Spleen (tissue), 11 donors: ENCODE data around the gene CDH3. TPM values are rescaled to one million over a fixed set of nuclear protein-coding genes. Genes with fewer than 3 reads are reported as not detected.

Experiments
- DNase-seq: peaks from one replicate; pipeline ENCODE4 v3.0.0-alpha.2; 2020
- H3K27ac ChIP-seq, 8 donors: fragments of 200-600 bp; sonication (generic) in 7 of 8; 1 replicate in 4 of 8; 2 replicates in 4 of 8; pipeline versions ENCODE4 v1.5.0 to v1.8.0; 2016 to 2021; ENCODE audit warnings: inconsistent platforms in 4 of 8, mild to moderate bottlenecking in 4 of 8, moderate library complexity in 1 of 8
- H3K27me3 ChIP-seq, 7 donors: fragments of 200-600 bp; sonication (generic) in 6 of 7; replicated peaks in 1 of 7; 1 replicate in 4 of 7; 2 replicates in 3 of 7; pipeline versions ENCODE4 v1.5.0 to v1.8.0; 2016 to 2021; ENCODE audit warnings: inconsistent platforms in 3 of 7, mild to moderate bottlenecking in 1 of 7
- H3K36me3 ChIP-seq, 6 donors: fragments of 200-600 bp; sonication (generic) in 5 of 6; 1 replicate in 4 of 6; 2 replicates in 2 of 6; pipeline versions ENCODE4 v1.5.0 to v1.8.0; 2016 to 2021; ENCODE audit warnings: inconsistent platforms in 2 of 6
- H3K4me1 ChIP-seq, 6 donors: fragments of 200-600 bp; sonication (generic) in 5 of 6; 1 replicate in 3 of 6; 2 replicates in 3 of 6; pipeline versions ENCODE4 v1.5.0 to v1.8.0; 2016 to 2021; ENCODE audit warnings: inconsistent platforms in 3 of 6
- H3K4me3 ChIP-seq, 8 donors: fragments of 200-600 bp; sonication (generic) in 7 of 8; 1 replicate in 4 of 8; 2 replicates in 4 of 8; pipeline versions ENCODE4 v1.5.0 to v1.8.0; 2016 to 2021; ENCODE audit warnings: inconsistent platforms in 4 of 8, mild to moderate bottlenecking in 4 of 8, moderate library complexity in 2 of 8
- H3K9me3 ChIP-seq, 8 donors: fragments of 200-600 bp; sonication (generic) in 7 of 8; 1 replicate in 4 of 8; 2 replicates in 4 of 8; pipeline versions ENCODE4 v1.5.0 to v1.8.0; 2016 to 2021; ENCODE audit warnings: inconsistent platforms in 4 of 8
- POLR2A ChIP-seq, 3 donors: fragments of 450-650 bp; IDR thresholded peaks; one replicate each; pipeline ENCODE4 v1.5.1; 2017; ENCODE audit warnings: antibody characterized with exemption in 3 of 3, mild to moderate bottlenecking in 1 of 3
- POLR2AphosphoS5 ChIP-seq, 3 donors: sonication (generic); formaldehyde crosslinking; IDR thresholded peaks; one replicate each; pipeline ENCODE4 v1.5.1; 2017; ENCODE audit warnings: antibody characterized with exemption in 3 of 3
- WGBS, 5 donors: extraction: QIAGEN DNeasy Blood & Tissue Kit in 3 of 5; methylation state at CpG; one replicate each; pipeline versions ENCODE4 v1.1.5 to v1.1.7; 2013 to 2018; 5-methylcytosine and 5-hydroxymethylcytosine counted together
- intact Hi-C: fragments of 100-400 bp; cut with DNase I; formaldehyde crosslinking; loops from one replicate; pipeline ENCODE4 v1.15.0; 2023; ENCODE audit warnings: low total_unique reads
- polyA plus RNA-seq, 3 donors: library from polyadenylated mRNA; stranded (reverse); fragments of 200-250 nt; gene quantifications; one replicate each; pipeline ENCODE4 v1.2.1, GENCODE V29; 2013
- total RNA-seq, 7 donors: library from RNA; depleted of rRNA in 3 of 7; stranded (reverse); fragments of >200 nt in 3 of 7; fragmentation: NEBNext Ultra II Directional in 4 of 7; extraction: Animal tissue kit (Norgen Biotek cat#: 25700) in 4 of 7; gene quantifications; one replicate each; pipeline versions ENCODE4 v1.1.0 to v1.2.1, GENCODE V29; 2016 to 2021
- TF ChIP-seq, protein P1 (sequence below), 11 experiments: fragments of 200-600 bp in 7 of 11; fragments of 450-650 bp in 4 of 11; sonication (generic) in 4 of 11; IDR thresholded peaks in 8 of 11; conservative IDR thresholded peaks in 3 of 11; 1 replicate in 7 of 11; 2 replicates in 4 of 11; pipeline versions ENCODE4 v1.4.0 to v1.8.0; 2016 to 2021; ENCODE audit warnings: antibody characterized with exemption in 11 of 11, inconsistent platforms in 4 of 11, mild to moderate bottlenecking in 1 of 11
- donor health status: healthy with polysubstance abuse.
- donor health status: DM: no; HTN: no; CAD: no; lungs with moderate emphysema.
- donor health status: DM: no; HTN: no; CAD: no.
- donor health status: Bipolar disorder and iron deficiency.
- donor health status: healthy.
- donor health status: DM: no; HTN: no; CAD: no.
- donor health status: DM: yes; HTN: yes; CAD: no.

Gene CDH3
- total and polyA plus RNA-seq, 10 donors, result 1.5 to 47.6 (median 23.0) TPM

- peak overlapping the region in 6 of 8 donors; percentile 61 to 81 (median 78) for H3K27ac ChIP-seq
- intact Hi-C loops, result no loop called here
- H3K36me3 ChIP-seq, result no peaks in the 10 kb centered on the region
- WGBS, 5 donors, result 75 to 84% (median 79%) methylated on average over 13 of the region's 13 CpGs
- H3K27me3 ChIP-seq, result peaks cover 0 to 75% (median 63%) of the 10 kb centered on the region in 7 donors
- TF ChIP-seq POLR2A (IDR thresholded peaks at IDR 0.05) (no peak), POLR2AphosphoS5 (IDR thresholded peaks at IDR 0.05) (no peak)
- TF ChIP-seq, protein P1, sequence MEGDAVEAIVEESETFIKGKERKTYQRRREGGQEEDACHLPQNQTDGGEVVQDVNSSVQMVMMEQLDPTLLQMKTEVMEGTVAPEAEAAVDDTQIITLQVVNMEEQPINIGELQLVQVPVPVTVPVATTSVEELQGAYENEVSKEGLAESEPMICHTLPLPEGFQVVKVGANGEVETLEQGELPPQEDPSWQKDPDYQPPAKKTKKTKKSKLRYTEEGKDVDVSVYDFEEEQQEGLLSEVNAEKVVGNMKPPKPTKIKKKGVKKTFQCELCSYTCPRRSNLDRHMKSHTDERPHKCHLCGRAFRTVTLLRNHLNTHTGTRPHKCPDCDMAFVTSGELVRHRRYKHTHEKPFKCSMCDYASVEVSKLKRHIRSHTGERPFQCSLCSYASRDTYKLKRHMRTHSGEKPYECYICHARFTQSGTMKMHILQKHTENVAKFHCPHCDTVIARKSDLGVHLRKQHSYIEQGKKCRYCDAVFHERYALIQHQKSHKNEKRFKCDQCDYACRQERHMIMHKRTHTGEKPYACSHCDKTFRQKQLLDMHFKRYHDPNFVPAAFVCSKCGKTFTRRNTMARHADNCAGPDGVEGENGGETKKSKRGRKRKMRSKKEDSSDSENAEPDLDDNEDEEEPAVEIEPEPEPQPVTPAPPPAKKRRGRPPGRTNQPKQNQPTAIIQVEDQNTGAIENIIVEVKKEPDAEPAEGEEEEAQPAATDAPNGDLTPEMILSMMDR (IDR thresholded peaks at IDR 0.05 in 8 of 11, conservative IDR thresholded peaks at IDR 0.05 in 3 of 11), result no peak
- no peak overlapping the region for H3K4me3 ChIP-seq
- H3K4me1 ChIP-seq, result peaks cover 4 to 38% (median 28%) of the 10 kb centered on the region in 6 donors
- H3K9me3 ChIP-seq, result no peaks in the 10 kb centered on the region
- DNase-seq, result peak; percentile 31
Measured at GRCh38 chr16:68643227-68643626, 1.9 kb upstream of the CDH3 start.

DNA sequence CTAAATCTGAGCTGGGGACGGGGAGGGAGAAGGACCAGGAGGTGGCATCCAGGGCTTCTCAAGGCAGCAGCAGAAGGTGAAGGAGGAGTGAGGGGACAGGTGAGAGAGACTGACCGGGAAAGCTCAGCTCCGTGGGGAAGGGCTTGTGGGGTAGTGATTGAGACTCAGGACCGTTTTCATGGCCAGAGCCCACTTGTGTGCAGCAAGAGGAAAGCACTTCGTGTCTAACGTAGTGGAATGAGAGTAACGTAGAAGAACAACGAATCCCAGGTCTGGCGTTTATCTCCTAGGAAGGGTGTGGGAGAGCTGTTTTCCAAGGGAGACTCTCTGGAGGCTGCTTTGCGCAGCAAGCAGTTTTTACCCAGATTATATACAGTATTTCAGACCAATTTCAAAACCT, 1.3 kb upstream of the CDH3 start:
- Histone ChIP-seq H3K4me3 (peak overlapping the region in 1 of 8 donors; percentile 68), H3K27me3 (peaks cover 0 to 81% (median 63%) of the 10 kb centered on the region in 7 donors), H3K9me3 (no peaks in the 10 kb centered on the region), H3K36me3 (no peaks in the 10 kb centered on the region), H3K4me1 (peaks cover 4 to 38% (median 28%) of the 10 kb centered on the region in 6 donors), H3K27ac (peak overlapping the region in 6 of 8 donors; percentile 61 to 81 (median 78))
- intact Hi-C loops, result no loop called here
- DNase-seq, result no peak
- WGBS, 5 donors, result 23 to 38% (median 29%) methylated on average over 10 of the region's 10 CpGs
- TF ChIP-seq, protein P1 (IDR thresholded peaks at IDR 0.05 in 8 of 11, conservative IDR thresholded peaks at IDR 0.05 in 3 of 11), result no peak
- TF ChIP-seq POLR2A (IDR thresholded peaks at IDR 0.05), result no peak
- no peak for TF ChIP-seq POLR2AphosphoS5 (IDR thresholded peaks at IDR 0.05)

DNA sequence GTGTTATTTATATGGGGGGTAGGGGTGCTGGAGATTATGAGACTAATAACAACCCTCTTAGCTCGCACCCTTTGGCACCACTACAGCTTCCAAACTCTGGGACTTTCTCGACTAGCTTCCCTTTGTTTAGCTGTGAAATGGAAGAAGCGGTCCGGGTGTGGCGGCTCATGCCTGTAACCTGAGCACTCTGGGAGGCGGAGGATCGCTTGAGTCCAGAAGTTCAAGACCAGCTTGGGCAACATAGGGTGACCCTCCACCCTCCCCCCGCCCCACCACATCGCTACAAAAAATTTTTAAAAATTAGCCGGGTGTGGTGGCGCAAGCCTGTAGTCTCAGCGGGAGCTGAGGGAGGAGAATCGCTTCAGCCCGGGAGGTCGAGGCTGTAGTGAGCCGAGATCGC, 814 bp upstream of the CDH3 start:
- peaks cover 0 to 84% (median 63%) of the 10 kb centered on the region in 7 donors for H3K27me3 ChIP-seq
- intact Hi-C loops, result no loop called here
- no peak for DNase-seq
- no peaks in the 10 kb centered on the region for H3K36me3 ChIP-seq
- WGBS, 5 donors, result 4 to 13% (median 10%) methylated on average over 17 of the region's 17 CpGs
- peak overlapping the region in 5 of 8 donors; percentile 37 to 68 (median 42) for H3K4me3 ChIP-seq
- H3K4me1 ChIP-seq, result peaks cover 4 to 38% (median 28%) of the 10 kb centered on the region in 6 donors
- H3K27ac ChIP-seq, result peak overlapping the region in 7 of 8 donors; percentile 27 to 81 (median 77)
- TF ChIP-seq POLR2A (IDR thresholded peaks at IDR 0.05) (no peak), POLR2AphosphoS5 (IDR thresholded peaks at IDR 0.05) (no peak)
- TF ChIP-seq, protein P1 (IDR thresholded peaks at IDR 0.05 in 8 of 11, conservative IDR thresholded peaks at IDR 0.05 in 3 of 11), result no peak
- H3K9me3 ChIP-seq, result no peaks in the 10 kb centered on the region

DNA sequence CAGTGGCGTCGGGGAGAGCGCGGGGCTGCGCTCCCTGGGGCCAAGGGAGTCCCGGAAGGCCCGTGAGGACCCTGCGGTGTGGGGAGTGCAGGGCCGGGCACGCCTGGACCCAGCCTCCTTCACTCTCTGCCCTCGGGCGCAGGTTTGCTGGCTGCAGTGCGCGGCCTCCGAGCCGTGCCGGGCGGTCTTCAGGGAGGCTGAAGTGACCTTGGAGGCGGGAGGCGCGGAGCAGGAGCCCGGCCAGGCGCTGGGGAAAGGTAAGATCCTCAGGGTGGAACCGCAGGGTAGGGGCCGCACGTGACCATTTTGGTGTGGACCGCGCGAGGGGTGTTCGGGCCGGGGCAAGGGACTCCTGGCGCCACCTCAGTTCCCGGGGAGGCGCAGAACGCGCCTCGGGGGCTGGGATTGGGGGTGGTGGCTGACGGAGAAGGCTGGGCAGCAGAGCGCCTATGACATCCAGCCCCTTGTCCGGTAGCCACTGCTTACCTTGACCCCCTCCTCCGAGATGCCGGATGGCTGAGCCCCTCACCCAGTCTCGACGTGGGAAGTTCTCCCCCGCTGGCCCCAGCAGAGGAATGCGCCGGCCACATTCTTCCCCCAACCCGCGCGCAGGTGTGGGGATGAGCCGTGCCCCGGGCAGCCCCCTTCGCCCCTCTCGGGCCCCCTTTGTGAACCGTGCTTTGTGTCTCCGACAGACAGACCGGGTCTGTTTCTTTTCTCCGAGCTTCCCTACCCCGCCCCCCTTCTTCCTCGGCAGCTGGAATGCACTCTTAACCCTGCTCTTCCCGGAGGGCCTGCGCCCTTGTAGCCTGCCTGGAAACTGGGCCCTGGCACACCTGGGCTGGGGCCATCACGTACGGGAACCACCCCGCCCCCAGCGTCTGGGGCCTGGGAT, 631 bp downstream of the CDH3 start:
- intact Hi-C loops, result no loop called here
- Histone ChIP-seq H3K9me3 (no peaks in the 10 kb centered on the region), H3K36me3 (no peaks in the 10 kb centered on the region), H3K27ac (peak overlapping the region in 7 of 8 donors; percentile 61 to 81 (median 77)), H3K4me3 (peak overlapping the region; percentile 4 to 68 (median 40)), H3K27me3 (peaks cover 0 to 96% (median 63%) of the 10 kb centered on the region in 7 donors), H3K4me1 (peaks cover 4 to 38% (median 28%) of the 10 kb centered on the region in 6 donors)
- TF ChIP-seq POLR2A (IDR thresholded peaks at IDR 0.05), result no peak
- TF ChIP-seq, protein P1 (IDR thresholded peaks at IDR 0.05 in 8 of 11, conservative IDR thresholded peaks at IDR 0.05 in 3 of 11), result no peak
- TF ChIP-seq POLR2AphosphoS5 (IDR thresholded peaks at IDR 0.05), result peak in 1 of 3 donors; percentile 36
- 2 to 7% (median 4%) methylated on average over 49 to 66 of the region's 66 CpGs for WGBS, 5 donors
- DNase-seq, result no peak
